ENCODE results near the gene SLC16A3. TPM values are rescaled to one million over a fixed set of nuclear protein-coding genes. Genes with fewer than 3 reads are reported as not detected.

The SLC16A3 gene
- total and polyA plus RNA-seq, 2 donors (not counting 3 experiments of a cell fraction or from before 2014, with no cell fraction given): 95.9 to 171 TPM

GRCh38 chr17:82214012-82214628 lies 14.7 kb upstream of the SLC16A3 start:
- no peaks in the 10 kb centered on the region for H4K20me1 ChIP-seq (replicated peaks; ENCODE audit: control insufficient read depth, extremely low read depth, insufficient read depth, low read length)
- dilution Hi-C loops (cut with MboI; ENCODE audit: extremely low pct_ligation_motif_present, low sequenced_read_pairs) (no loop called here), intact Hi-C loops (cut with micrococcal nuclease) (loop anchor here (10.0 kb wide), 1 partner anchor 189 kb away; the partner anchor contains the start of genes CENPX and LRRC45)
- no peaks in the 10 kb centered on the region for H3K79me2 ChIP-seq (ENCODE audit: control insufficient read depth, insufficient read depth, low read length)
- no TSS peak for BruUV-seq (replicated peaks)
- H3K27me3 ChIP-seq (ENCODE audit: control insufficient read depth in 2 of 2, insufficient read depth in 2 of 2, low read length in 2 of 2): no peaks in the 10 kb centered on the region
- no peak for TF ChIP-seq POLR2AphosphoS5 (IDR thresholded peaks at IDR 0.05; ENCODE audit: insufficient read depth, low read depth, low read length)
- no peak for TF ChIP-seq EZH2 (IDR thresholded peaks at IDR 0.05; ENCODE audit: borderline replicate concordance, low read depth, low read length, severe bottlenecking)
- TF ChIP-seq MAX (IDR thresholded peaks at IDR 0.05; ENCODE audit: insufficient read depth, insufficient read length): no peak
- no peak for TF ChIP-seq GATA2 (IDR thresholded peaks at IDR 0.05; ENCODE audit: insufficient read depth, insufficient read length, low read depth, low read length)
- TF ChIP-seq POLR2A (IDR thresholded peaks at IDR 0.05; ENCODE audit: low read depth, low read length): no peak
- no peak for TF ChIP-seq MYC (IDR thresholded peaks at IDR 0.05; ENCODE audit: low read depth, low read length)
- TF ChIP-seq FOS (IDR thresholded peaks at IDR 0.05; ENCODE audit: borderline replicate concordance, insufficient read depth, low read length): no peak
- TF ChIP-seq CTCF (IDR thresholded peaks at IDR 0.05; ENCODE audit: extremely low read depth in 1 of 2, insufficient read depth in 1 of 2, low read depth in 1 of 2, low read length in 2 of 2): no peak
- CTCF ChIA-PET: interaction anchor here (5.3 kb wide), 1 partner anchor 9 kb away, joined by 22 read pairs; no protein-coding TSS in a partner anchor
- H3K4me2 ChIP-seq (ENCODE audit: insufficient read depth, low read length): no peak overlapping the region
- H3K9me3 ChIP-seq (replicated peaks; ENCODE audit: control insufficient read depth, insufficient read depth, low read length): no peaks in the 10 kb centered on the region
- H3K27ac ChIP-seq (ENCODE audit: insufficient read depth, low read depth, low read length): no peak overlapping the region
- DNase-seq (ENCODE audit: low read depth, low spot score) (no peak), FAIRE-seq (no peak)
- POLR2A ChIA-PET: no interaction called here
- H3K36me3 ChIP-seq (ENCODE audit: control insufficient read depth in 2 of 2, extremely low read depth in 1 of 2, insufficient read depth in 2 of 2, low read length in 2 of 2): no peaks in the 10 kb centered on the region
- no peak overlapping the region for H3K9ac ChIP-seq (replicated peaks; ENCODE audit: extremely low read depth, insufficient read depth, low read length)
- no peaks in the 10 kb centered on the region for H3K9me1 ChIP-seq (replicated peaks; ENCODE audit: control insufficient read depth, extremely low read depth, insufficient read depth, low read length)
- no peak overlapping the region for H2AFZ ChIP-seq (ENCODE audit: low read depth, low read length)
- peaks cover 33% of the 10 kb centered on the region for H3K4me1 ChIP-seq (ENCODE audit: control insufficient read depth, extremely low read depth, insufficient read depth, low read length)
- no peak overlapping the region for H3K4me3 ChIP-seq (replicated peaks in 1 of 3; ENCODE audit: insufficient read depth in 1 of 3, low read depth in 1 of 3, low read length in 3 of 3)
